HG02884 (cell line): Measurements from ENCODE around the gene LDHA.
A peak's percentile ranks its signal among the peaks of the same experiment; 100 is the strongest.

Source experiments
- ATAC-seq: cut with Tn5 transposase; IDR thresholded peaks from one replicate; pipeline ENCODE4 v1.9.1; 2021; ENCODE audit warnings: mild to moderate bottlenecking, moderate library complexity; ENCODE audit not compliant: unreplicated experiment

LDHA gene

DNA sequence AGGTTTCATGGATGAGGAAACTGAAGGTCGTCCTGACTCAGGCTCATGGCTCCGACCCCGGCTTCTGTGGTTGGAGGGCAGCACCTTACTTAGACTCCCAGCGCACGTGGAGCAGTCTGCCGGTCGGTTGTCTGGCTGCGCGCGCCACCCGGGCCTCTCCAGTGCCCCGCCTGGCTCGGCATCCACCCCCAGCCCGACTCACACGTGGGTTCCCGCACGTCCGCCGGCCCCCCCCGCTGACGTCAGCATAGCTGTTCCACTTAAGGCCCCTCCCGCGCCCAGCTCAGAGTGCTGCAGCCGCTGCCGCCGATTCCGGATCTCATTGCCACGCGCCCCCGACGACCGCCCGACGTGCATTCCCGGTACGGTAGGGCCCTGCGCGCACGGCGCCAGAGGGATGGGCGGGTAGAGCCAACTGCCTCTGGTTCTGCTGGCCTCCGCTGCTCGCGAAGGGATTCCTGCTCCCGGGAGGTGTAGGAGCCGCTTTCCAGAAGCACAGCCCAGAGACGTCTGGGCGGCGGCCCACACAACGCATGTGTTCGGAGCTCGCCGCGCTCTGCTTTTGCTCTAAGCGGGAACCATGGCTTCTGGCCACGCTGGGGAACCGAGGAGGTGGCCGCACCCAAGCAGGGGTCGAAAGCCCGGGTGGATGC lies at the start of gene LDHA:
TSS of gene LDHA (plus strand) at position 289 of the 653 bp plus-strand sequence. CDS start 2,280 bp downstream, outside the sequence.
- ATAC-seq, result peak; percentile 53

DNA sequence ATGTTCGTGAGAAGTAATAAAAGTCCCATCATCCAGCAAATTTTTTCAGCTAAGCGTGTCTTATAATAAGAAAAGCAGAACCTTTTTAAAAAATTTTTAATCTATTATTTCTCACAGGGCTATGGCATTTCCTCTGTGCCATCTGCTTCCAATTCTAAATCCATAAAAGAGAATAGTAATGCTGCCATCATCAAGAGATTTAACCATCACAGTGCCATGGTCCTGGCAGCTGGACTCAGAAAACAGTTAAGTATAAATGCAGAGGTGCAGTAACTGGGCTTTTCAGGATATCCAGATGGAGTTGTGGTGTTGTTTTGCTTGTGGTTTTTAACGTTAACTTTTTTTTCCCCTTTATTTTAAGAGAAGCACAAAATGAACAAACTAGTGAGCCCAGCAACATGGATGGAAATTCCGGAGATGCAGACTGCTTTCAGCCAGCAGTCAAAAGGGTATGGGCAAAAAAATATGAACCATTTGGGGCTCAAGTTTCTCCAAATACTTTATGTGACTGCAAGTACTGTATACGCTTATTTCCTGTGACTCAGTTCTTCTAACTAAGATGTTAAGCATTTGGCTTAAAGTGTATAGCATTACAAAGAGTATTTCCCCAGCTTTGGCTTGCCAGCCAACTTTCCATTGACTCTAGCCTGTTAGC lies 46.8 kb upstream of the LDHA start:
- no peak for ATAC-seq

DNA sequence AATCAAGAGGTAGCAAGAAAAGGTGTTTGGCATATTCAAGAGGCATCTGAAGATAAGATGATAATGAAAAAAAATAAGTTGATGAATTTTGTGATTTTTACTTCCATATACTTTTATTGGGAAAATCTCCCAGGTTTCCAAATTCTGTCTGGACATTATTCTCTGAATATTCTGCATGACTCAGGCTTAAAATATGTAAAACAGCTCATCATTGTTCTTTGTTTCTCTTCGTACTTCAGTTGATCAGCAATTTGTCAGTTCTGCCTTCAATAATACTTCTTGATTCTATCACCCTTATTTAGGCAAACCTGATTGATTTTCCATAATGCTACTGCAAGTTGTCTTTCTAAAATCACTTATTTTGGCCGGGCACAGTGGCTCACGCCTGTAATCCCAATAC lies 41.8 kb upstream of the LDHA start:
- no peak for ATAC-seq

DNA sequence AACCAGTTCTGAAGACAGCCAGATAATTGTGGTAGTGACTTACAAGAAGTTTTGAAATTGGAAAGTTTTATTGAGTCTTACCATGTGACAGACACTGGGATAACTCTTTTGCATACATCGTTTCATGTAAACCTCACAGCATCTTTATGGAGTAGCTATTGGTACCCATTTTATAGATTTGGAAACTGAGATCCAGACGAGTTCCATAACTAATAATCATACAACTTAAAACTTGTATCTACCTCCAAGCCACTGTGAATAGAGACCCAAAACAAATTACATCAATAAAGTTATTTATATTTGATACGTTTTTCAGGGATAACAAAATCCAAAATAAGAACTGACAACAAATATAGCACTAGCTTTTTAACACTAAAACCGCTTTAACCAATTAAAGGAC lies 35.7 kb upstream of the LDHA start:
- ATAC-seq, result no peak

DNA sequence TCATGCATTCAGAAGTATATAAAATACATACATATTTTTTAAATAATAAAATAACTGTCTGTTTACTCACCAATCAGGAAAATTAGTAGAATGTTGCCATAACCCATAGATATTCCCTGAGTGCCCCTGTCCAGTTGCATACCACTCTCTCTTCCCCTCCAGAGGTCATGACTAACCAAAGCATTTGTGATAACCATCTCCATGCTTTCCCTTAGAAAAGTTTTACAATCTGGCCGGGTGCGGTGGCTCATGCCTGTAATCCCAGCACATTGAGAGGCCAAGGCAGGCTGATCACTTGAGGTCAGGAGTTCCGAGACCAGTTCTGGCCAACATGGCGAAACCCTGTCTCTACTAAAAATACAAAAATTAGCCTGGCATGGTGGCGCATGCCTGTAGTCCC lies 33.2 kb upstream of the LDHA start:
- ATAC-seq, result no peak

DNA sequence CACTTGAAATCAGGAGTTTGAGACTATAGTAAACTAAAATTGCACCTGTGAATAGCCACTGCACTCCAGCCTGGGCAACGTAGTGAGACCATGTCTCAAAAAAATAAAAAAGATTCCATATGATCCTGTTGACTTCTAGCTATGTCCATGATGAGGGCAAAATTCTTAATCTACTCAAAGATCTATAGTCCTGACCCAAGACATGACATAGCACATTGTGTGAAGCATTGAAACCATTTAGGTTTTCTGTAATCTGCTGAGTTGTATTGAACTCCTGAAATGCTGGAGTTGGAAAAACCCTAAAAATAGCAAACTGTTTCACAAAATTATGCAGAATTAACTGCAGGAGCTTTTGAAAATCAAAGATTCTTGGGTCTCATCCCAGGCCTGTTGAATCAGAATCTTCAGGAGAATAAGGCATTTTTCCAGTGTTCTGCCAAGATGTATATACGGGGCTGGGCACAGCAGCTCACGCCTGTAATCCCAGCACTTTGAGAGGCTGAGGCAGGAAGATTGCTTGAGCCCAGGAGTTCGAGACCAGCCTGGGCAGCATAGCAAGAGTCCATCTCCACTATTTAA lies 29.8 kb upstream of the LDHA start:
- no peak for ATAC-seq

DNA sequence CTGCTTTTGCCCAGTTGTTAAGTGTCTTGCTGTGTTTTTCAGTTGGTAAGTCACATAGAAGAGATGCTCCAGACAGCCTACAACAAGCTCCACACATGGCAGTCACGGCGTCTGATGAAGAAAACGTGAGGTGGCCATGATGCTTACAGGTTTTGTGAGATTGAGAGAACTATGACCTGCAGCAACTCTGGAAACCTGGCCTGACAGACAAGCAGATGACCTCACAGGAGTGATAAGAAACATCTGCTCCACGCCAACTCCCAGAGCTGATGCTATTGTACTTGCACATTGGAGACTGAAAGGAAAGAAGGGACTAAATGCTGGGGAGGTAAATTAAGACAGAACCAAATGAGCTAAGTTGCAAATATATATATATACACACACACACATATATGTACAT lies 28.6 kb upstream of the LDHA start:
- ATAC-seq, result no peak

DNA sequence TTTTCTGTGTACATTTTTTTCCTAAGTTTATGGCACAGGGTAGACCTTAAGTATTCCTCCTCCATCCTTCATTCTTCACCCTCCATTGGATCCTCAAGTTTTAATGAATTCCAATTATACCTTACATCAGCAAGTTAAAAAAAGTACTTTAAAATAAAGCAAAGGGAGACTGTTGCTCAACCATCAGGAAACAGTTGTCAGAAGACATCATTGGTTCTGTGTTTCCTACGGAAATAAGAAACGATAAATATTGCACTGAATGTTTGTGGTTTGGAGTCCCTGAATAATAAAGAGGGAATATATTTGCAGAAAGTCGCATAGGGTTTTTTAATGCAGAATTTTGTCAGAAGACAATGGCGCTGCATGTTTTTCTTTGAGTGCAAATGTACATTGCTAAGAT lies 28.1 kb upstream of the LDHA start:
- no peak for ATAC-seq

DNA sequence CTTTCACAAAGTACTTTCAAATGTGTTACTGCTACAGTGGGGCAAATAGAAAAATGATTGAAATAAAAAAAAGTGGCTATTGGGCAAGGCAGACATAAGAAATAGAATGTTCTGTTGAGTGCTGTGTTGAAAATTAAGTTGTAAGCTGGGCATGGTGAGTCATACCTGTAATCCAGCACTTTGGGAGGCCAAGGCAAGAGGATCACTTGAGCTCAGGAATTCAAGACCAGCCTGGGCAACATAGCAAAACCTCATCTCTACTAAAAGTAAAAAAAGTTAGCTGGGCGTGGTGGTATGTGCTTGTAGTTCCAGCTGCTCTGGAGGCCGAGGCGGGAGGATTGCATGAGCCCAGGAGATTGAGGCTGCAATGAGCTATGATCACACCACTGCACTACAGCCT lies 26.9 kb upstream of the LDHA start:
- no peak for ATAC-seq

DNA sequence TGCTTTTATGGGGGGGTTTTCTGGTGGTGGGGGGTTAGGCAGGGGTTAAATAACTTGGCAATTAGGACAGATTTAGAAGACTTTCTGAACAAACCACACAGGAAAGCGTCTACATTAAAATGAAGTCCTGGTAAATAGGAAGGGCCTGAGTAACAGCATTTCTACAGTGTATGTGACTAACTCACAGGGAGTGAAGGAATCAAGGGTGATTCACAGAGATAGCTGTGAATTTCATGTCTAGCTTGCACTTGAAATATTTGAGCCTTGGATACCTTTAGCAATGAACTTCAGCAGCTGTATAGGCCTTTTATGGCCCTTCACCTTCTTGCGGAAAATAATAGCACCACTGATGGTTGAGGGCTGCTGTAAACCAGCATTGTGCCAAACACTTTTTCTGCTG lies 26.1 kb upstream of the LDHA start:
- ATAC-seq, result no peak

DNA sequence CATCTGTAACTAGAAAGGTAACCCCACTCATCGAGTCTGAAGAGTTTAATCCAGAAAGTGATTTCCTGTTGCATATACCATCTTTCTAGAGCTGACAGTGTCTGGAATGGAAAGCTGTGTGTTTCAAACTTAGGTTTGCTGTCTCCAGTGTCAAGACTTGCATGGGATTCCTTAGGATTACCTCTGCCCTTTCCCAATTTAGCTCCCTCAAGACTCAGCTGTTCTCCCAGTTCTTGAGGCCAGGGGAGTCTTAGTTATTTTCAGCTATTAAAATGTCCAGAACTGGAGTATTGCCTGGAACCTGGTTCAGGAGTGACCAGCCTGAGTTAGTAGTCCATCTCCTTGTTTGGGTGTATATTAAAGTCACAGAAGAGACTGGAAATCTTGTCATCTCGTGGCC lies 25.0 kb upstream of the LDHA start:
- ATAC-seq, result no peak

DNA sequence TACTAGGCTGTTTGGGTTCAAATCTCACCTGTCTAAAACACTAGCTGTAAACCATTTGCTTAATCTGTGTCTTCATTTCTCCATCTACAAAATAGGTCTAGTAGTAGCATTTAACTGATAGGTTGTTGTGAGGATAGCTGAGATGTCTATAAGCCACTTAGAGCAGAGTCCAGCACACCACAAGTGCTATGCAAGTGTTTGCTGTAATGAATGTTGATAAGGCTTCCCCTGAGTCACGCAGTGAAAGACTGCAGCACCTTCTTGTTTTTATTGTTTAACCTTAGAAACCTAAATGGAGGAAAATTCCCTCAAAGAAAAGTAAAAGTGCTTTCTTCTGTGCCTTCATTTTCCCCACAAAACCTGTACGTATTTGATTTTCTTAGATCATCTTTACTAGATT lies 23.1 kb upstream of the LDHA start:
- no peak for ATAC-seq

DNA sequence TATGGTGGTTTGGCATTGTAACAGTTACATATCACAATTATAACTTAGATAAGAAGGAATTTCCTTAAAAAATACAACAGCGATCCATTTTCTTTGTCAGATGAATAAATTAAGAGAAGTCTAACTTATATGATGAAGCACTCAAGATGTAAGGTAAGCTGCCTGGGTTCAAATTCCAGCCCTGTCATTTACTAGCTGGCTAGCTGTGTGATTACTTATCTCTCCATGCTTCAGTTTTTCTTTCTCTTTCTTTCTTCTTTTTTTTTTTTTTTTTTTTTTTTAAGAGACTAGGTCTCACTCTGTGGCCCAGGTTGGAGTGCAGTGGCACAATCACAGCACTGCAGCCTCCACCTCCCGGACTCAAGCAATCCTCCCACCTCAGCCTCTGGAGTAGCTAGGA lies 22.2 kb upstream of the LDHA start:
- ATAC-seq, result no peak

DNA sequence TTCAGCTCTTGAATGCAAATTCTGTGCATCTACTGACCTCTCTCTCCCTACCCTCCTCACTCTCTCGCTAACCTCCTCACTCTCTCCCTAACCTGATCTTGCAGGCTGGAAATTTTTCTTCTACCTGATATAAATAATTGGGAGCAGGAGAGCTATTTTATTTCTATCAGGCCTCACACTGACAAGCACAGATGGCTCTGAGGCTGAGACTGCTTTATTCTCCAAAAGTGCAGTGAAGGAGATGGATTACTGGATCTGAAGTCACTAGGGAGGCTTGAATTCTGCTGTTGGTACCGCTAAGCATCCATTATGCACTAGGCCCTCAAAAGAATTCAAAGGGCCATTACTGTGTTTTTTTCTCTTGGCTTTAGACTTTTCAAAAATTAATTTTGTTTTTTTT lies 19.4 kb upstream of the LDHA start:
- no peak for ATAC-seq

DNA sequence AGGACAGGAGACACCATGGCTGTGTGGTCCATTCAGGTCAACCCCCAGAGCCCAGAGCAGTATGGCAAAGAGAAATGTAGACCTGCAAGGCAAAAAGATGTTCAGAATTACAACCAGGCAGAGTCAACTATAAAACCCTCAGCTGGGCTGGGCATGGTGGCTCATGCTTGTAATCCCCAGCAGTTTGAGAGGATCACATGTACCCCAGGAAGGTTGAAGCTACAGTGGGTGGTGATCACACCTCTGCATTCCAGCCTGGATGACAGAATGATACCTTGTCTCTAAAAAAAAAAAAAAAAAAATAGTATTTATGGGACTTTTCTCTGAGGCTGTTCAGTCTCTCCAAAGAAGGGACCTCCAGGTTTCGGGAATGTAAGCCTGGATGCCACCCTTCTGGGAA lies 18.4 kb upstream of the LDHA start:
- ATAC-seq, result no peak

DNA sequence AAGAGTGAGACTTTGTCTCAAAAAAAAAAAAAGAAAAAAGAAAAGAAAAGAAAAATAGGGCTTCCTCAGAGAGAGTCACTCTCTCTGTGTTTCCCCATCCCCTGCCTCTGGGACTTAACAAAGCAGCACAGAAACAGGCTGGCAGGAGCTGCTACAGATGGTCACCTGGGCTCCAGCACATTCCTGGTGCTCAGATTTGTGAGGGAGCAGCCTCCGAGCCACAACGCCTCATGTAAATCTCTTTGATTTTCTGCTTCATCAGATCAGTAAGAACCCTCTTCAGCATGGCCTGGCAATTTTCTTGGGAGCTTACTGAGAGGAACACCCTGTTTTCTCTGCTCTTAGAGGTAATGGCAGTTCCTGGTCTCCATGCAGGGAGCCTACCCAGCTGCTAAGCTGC lies 15.2 kb upstream of the LDHA start:
- ATAC-seq, result no peak

DNA sequence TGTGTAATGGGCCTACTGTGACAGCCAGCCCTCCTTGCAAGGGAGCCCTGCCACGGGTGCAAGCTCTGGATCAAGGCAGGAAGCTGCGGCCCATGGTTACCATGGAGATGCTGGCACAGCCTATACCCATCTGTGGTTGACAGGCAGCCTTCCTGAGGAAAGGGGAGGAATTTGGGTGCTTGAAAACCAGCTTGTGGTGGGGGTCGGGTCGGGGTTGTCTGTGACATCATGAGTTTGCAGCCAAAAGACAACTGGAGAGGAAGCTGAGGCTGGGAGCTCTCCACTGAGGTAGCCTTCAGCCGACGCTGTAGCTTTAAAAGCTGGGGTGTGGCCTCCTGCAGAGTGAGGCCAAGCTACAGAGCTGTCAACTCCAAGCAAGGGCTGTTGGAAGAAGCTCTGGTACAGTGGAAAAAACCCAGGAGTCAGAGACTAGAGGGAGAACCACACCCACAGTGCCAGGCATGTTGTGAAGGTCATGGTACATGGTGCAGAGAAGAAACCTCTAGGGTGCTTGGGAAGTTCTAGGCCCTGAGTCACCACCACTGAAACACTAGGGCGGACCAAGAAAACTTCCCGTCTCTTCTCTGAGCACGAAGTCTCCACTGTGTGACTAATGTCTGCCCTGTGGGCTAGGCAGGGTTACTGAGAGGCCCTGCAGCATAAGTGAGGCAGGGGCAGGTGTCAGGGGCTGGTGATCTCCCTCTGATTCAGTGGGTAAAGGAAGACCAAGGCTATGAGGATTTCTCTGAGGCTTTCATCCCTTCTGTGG lies 10.8 kb upstream of the LDHA start:
- ATAC-seq, result peak; percentile 90

DNA sequence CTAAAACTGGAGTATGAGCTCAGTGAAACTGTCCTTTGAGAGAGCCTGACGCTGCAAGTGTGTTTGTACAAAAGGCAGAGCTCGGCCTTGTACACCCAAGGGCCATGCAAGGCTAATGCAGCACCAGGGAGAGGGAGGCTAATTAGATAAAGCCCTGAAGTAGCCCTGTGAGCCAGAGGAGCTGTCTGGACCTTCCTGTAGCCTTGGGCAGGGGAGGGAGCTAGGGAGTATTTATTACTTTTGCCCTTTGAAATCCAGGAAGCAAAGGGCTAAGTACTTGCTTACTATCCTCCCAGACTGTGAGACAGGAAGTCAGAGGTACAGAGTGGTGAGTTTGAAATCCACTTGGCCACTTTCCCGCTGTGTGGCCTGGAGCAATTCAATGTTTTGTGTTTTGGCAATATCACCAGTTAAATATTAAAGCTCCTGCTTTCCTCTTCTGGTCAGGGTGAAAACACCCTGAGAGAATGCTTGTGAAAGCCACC lies 10.2 kb upstream of the LDHA start:
- ATAC-seq, result peak; percentile 49

DNA sequence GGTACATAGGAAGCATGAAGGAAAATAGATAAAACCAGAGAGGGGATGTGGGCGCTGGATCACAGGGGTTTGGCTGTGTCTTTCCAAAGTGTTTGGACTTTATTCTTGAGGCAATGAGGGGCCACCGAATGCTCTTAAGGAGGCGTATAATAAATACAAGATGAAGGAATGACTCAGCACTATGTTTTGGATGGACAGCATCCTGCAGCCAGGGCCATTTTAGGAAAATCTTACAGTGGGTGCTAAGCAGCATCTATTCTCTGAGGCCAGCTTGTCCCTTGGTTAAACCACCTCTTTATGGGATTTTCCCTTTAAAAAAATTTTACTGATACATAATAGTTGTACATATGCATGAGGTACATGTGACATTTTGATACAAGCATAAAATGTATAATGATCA lies 4.3 kb upstream of the LDHA start:
- no peak for ATAC-seq

DNA sequence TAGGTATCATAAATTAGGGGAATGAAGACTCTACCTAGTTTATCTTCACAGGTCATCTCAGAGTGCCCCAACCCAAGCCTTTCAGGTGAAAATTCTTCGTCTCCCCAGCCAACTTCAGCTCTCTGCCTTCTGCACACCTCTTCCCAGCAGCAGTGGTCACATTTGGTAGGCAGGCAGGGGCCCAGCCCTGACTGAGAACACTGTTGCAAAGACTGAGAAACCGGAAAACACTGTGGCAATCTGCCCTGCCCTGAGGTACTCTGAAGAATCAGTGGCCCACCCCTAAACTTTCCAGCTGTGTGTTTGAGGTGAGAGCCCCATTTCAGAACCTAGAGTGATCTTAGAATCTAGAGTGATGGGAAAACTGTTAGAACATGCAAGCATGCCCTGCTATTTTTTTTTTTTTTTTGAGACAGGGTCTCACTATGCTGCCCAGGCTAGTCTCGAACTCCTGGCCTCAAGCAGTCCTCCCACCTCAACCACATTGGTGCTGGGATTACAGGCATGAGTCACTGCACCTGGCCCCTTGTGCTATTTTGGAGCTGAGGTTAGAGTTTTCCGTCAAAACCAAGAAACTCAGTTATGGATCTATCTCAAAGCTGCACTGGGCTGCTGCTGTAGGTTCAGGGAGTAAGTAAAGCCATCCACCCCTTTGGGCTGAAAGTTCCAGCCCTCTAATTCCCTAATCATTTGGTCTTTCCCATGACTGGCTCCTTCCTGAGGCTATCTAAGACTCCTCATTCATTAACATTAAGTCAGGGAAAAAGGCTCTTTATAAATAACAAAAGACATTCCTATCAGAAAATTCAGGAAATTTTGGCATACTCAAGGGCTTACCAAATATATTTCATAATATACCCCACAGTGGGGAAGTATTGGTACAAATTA lies 1.7 kb upstream of the LDHA start:
- ATAC-seq, result no peak
